ENCODE data around the gene NTF3.

NTF3 gene

GRCh38 chr12:5515458-5515857 is 83.5 kb downstream of the NTF3 start:
- no peak for TF ChIP-seq CTCF (IDR thresholded peaks at IDR 0.05)

- no peak for TF ChIP-seq CTCF (IDR thresholded peaks at IDR 0.05)
Measured at GRCh38 chr12:5516371-5517241, 84.7 kb downstream of the NTF3 start.

- TF ChIP-seq CTCF (IDR thresholded peaks at IDR 0.05) = no peak
Measured at GRCh38 chr12:5518584-5519365, 86.9 kb downstream of the NTF3 start.

- TF ChIP-seq CTCF (IDR thresholded peaks at IDR 0.05) = no peak
Measured at GRCh38 chr12:5520037-5520436, 88.1 kb downstream of the NTF3 start.

GRCh38 chr12:5520831-5521230 is 88.9 kb downstream of the NTF3 start:
- no peak for TF ChIP-seq CTCF (IDR thresholded peaks at IDR 0.05)

GRCh38 chr12:5521456-5522325 is 89.8 kb downstream of the NTF3 start:
- TF ChIP-seq CTCF (IDR thresholded peaks at IDR 0.05) = no peak
